Neural progenitor cell (in vitro differentiated cells): ENCODE data around the gene COL4A2. TPM values are rescaled to one million over a fixed set of nuclear protein-coding genes. Genes with fewer than 3 reads are reported as not detected.

Source experiments
- DNase-seq: peaks from one replicate; pipeline ENCODE4 v3.0.0-alpha.2; 2016; ENCODE audit warnings: low spot score
- H2AFZ ChIP-seq: fragments of 200-600 bp; sonication (generic); replicated peaks from 2 replicates; pipeline ENCODE4 v1.6.1; 2016; ENCODE audit warnings: antibody characterized with exemption
- H3F3A ChIP-seq: fragments of 200-600 bp; sonication (generic); 2 replicates; pipeline ENCODE4 v1.6.1; 2016; ENCODE audit warnings: antibody characterized with exemption, low read depth
- H3K27ac ChIP-seq: fragments of 200-600 bp; sonication (generic); 2 replicates; pipeline ENCODE4 v1.5.1; 2016; ENCODE audit warnings: mild to moderate bottlenecking
- H3K27me3 ChIP-seq: fragments of 200-600 bp; sonication (generic); 2 replicates; pipeline ENCODE4 v1.6.1; 2016; ENCODE audit warnings: mild to moderate bottlenecking, moderate library complexity
- H3K36me3 ChIP-seq: fragments of 200-600 bp; sonication (generic); 2 replicates; pipeline ENCODE4 v1.5.1; 2016
- H3K4me1 ChIP-seq: fragments of 200-600 bp; sonication (generic); 2 replicates; pipeline ENCODE4 v1.6.1; 2016; ENCODE audit warnings: mixed run types
- H3K4me2 ChIP-seq: fragments of 200-600 bp; sonication (generic); 2 replicates; pipeline ENCODE4 v1.6.1; 2016
- H3K4me3 ChIP-seq: fragments of 200-600 bp; sonication (generic); 2 replicates; pipeline ENCODE4 v1.5.1; 2016
- H3K79me2 ChIP-seq: fragments of 200-600 bp; sonication (generic); 2 replicates; pipeline ENCODE4 v1.6.1; 2016; ENCODE audit warnings: low read depth
- H3K9ac ChIP-seq: fragments of 200-600 bp; sonication (generic); 2 replicates; pipeline ENCODE4 v1.6.1; 2016
- H3K9me3 ChIP-seq: fragments of 200-600 bp; sonication (generic); 2 replicates; pipeline ENCODE4 v1.5.1; 2016; ENCODE audit warnings: low read depth
- H4K20me1 ChIP-seq: fragments of 200-600 bp; sonication (generic); 2 replicates; pipeline ENCODE4 v1.6.1; 2016; ENCODE audit warnings: low read depth
- H3K27ac Mint-ChIP-seq: 3 replicates; pipeline ENCODE4 v1.8.0; 2021; ENCODE audit warnings: mixed read lengths
- H3K27me3 Mint-ChIP-seq: 2 replicates; pipeline ENCODE4 v1.8.0; 2022; ENCODE audit warnings: low read depth, mild to moderate bottlenecking, inconsistent platforms, moderate library complexity, mixed read lengths; ENCODE audit not compliant: insufficient read depth
- H3K36me3 Mint-ChIP-seq: 3 replicates; pipeline ENCODE4 v1.8.0; 2021; ENCODE audit warnings: mixed read lengths
- H3K4me1 Mint-ChIP-seq: 3 replicates; pipeline ENCODE4 v1.8.0; 2021; ENCODE audit warnings: mixed read lengths
- H3K4me3 Mint-ChIP-seq: 3 replicates; pipeline ENCODE4 v1.8.0; 2021; ENCODE audit warnings: mild to moderate bottlenecking, moderate library complexity, mixed read lengths
- H3K9me3 Mint-ChIP-seq: 3 replicates; pipeline ENCODE4 v1.8.0; 2020; ENCODE audit warnings: mixed read lengths
- EZH2 ChIP-seq: fragments of 200-600 bp; sonication (generic); IDR thresholded peaks from 2 replicates; pipeline ENCODE4 v1.6.1; 2017; ENCODE audit warnings: antibody characterized with exemption, mild to moderate bottlenecking, moderate library complexity
- EZH2phosphoT487 ChIP-seq: fragments of 200-600 bp; sonication (generic); IDR thresholded peaks from 2 replicates; pipeline ENCODE4 v1.6.1; 2017; ENCODE audit warnings: antibody characterized with exemption
- total RNA-seq: library from RNA; depleted of rRNA; stranded (reverse); fragments of >200 nt; gene quantifications from 2 replicates; pipeline ENCODE4 v1.2.3, GENCODE V29; 2015; ENCODE audit warnings: low replicate concordance
- TF ChIP-seq, protein P1 (sequence below): fragments of 200-600 bp; sonication (generic); IDR thresholded peaks from 2 replicates; pipeline ENCODE4 v1.5.1; 2017; ENCODE audit warnings: antibody characterized with exemption, mild to moderate bottlenecking

Gene COL4A2
- total RNA-seq, 1 donor from 2014 or later: 73.6 TPM

DNA sequence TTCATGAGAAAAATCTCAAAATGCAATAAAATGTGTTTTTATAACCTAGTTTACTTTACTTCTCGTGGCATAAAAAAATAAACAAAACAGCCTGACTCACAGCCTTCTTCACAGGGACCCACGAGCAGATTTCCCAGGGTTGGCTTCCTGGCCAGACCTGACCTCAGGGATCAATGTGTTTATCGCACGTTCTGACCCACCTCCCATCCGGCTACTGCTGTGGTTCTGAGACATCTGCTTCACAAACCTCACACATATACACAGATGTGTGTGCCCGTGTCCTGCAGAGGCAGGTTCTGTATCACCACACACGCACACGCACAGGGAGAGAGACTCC is 118.3 kb downstream of the COL4A2 start:
- peaks cover 5% of the 10 kb centered on the region for H3K4me1 ChIP-seq
- no peaks in the 10 kb centered on the region for H3K27me3 Mint-ChIP-seq
- no peak overlapping the region for H3K4me3 ChIP-seq
- H3K27ac ChIP-seq: no peak overlapping the region
- H3K4me1 Mint-ChIP-seq: peaks cover 22% of the 10 kb centered on the region
- H3K9ac ChIP-seq: no peak overlapping the region
- peak overlapping the region; percentile 65 for H3K27ac Mint-ChIP-seq
- no peak overlapping the region for H3K4me3 Mint-ChIP-seq
- no peak overlapping the region for H3K4me2 ChIP-seq
- DNase-seq: no peak
- H3K27me3 ChIP-seq: no peaks in the 10 kb centered on the region
- H3K36me3 Mint-ChIP-seq: peaks cover 18% of the 10 kb centered on the region
- H3K9me3 ChIP-seq: no peaks in the 10 kb centered on the region
- H2AFZ ChIP-seq: no peak overlapping the region
- H3F3A ChIP-seq: no peaks in the 10 kb centered on the region
- no peaks in the 10 kb centered on the region for H3K36me3 ChIP-seq
- H3K9me3 Mint-ChIP-seq: no peaks in the 10 kb centered on the region
- no peak for TF ChIP-seq EZH2
- no peak for TF ChIP-seq EZH2phosphoT487
- TF ChIP-seq, protein P1, sequence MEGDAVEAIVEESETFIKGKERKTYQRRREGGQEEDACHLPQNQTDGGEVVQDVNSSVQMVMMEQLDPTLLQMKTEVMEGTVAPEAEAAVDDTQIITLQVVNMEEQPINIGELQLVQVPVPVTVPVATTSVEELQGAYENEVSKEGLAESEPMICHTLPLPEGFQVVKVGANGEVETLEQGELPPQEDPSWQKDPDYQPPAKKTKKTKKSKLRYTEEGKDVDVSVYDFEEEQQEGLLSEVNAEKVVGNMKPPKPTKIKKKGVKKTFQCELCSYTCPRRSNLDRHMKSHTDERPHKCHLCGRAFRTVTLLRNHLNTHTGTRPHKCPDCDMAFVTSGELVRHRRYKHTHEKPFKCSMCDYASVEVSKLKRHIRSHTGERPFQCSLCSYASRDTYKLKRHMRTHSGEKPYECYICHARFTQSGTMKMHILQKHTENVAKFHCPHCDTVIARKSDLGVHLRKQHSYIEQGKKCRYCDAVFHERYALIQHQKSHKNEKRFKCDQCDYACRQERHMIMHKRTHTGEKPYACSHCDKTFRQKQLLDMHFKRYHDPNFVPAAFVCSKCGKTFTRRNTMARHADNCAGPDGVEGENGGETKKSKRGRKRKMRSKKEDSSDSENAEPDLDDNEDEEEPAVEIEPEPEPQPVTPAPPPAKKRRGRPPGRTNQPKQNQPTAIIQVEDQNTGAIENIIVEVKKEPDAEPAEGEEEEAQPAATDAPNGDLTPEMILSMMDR: no peak
- H3K79me2 ChIP-seq: no peaks in the 10 kb centered on the region
- no peaks in the 10 kb centered on the region for H4K20me1 ChIP-seq

DNA sequence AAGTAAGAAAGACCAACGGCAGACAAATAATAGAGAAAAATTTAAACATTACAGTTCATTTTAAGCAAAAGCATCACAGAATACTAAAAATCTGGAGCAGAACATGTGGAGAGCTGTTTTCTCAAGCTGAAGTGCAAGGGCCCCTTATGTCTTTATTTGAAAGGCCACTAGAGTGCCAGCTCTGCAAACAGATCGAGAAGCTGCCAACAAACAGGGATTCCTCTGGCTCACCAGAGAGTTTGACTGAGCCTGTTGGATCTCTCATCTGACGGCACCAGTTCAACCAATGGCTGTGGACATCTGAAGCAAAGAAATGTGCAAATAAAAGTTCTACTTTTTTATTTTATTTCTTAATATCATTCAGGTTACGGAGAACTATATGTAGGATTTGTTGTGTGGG is 119.7 kb downstream of the COL4A2 start:
- Mint-ChIP-seq H3K4me3 (no peak overlapping the region), H3K36me3 (peaks cover 24% of the 10 kb centered on the region), H3K9me3 (no peaks in the 10 kb centered on the region), H3K27ac (no peak overlapping the region), H3K27me3 (no peaks in the 10 kb centered on the region), H3K4me1 (peaks cover 22% of the 10 kb centered on the region)
- Histone ChIP-seq H3K4me2 (no peak overlapping the region), H3K4me1 (peaks cover 5% of the 10 kb centered on the region), H3K9me3 (no peaks in the 10 kb centered on the region), H3F3A (no peaks in the 10 kb centered on the region), H3K9ac (no peak overlapping the region), H3K27me3 (no peaks in the 10 kb centered on the region), H4K20me1 (no peaks in the 10 kb centered on the region), H3K79me2 (no peaks in the 10 kb centered on the region), H3K27ac (no peak overlapping the region), H3K36me3 (no peaks in the 10 kb centered on the region), H3K4me3 (no peak overlapping the region), H2AFZ (no peak overlapping the region)
- no peak for DNase-seq
- TF ChIP-seq, protein P1: no peak
- TF ChIP-seq EZH2 (no peak), EZH2phosphoT487 (no peak)

DNA sequence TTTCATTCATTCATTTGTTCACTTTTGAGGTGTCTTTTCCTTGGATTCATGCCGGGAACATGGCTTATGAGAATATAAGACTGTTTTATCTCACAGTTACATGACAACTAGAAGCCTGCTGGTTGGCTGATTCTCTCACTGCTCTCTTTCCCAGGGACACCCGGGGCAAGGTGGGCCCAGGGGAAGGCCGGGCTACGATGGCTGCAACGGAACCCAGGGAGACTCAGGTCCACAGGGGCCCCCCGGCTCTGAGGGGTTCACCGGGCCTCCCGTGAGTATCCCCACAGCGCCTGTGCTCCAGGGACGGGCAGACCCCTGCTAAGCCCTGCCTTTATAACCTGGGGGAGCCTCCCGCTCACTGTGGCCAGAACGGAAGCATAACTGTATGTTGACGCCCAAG is 121.2 kb downstream of the COL4A2 start:
- Mint-ChIP-seq H3K9me3 (no peaks in the 10 kb centered on the region), H3K4me1 (peaks cover 29% of the 10 kb centered on the region), H3K4me3 (no peak overlapping the region), H3K27me3 (no peaks in the 10 kb centered on the region), H3K27ac (no peak overlapping the region), H3K36me3 (peaks cover 26% of the 10 kb centered on the region)
- Histone ChIP-seq H3F3A (no peaks in the 10 kb centered on the region), H3K79me2 (no peaks in the 10 kb centered on the region), H3K9ac (no peak overlapping the region), H3K4me3 (no peak overlapping the region), H3K36me3 (no peaks in the 10 kb centered on the region), H3K4me1 (peaks cover 5% of the 10 kb centered on the region), H3K27ac (no peak overlapping the region), H3K4me2 (no peak overlapping the region), H2AFZ (no peak overlapping the region), H3K27me3 (no peaks in the 10 kb centered on the region), H3K9me3 (no peaks in the 10 kb centered on the region), H4K20me1 (no peaks in the 10 kb centered on the region)
- no peak for DNase-seq
- TF ChIP-seq EZH2: no peak
- TF ChIP-seq, protein P1: no peak
- no peak for TF ChIP-seq EZH2phosphoT487
